SK-N-SH treated with all-trans-retinoic acid at 6 μM for 48 hours (cell line): Measurements from ENCODE around the gene LCE3E.
"Not testable (repeated sequence)": the region's sequence is repeated elsewhere in the genome, so short reads cannot be mapped to it uniquely, and the experiment has no call there.

Experiments used
- ATAC-seq: fragments of 200-7000 bp; cut with Tn5 transposase; 3 replicates; pipeline ENCODE4 v1.9.1; 2020; ENCODE audit warnings: mild to moderate bottlenecking, moderate library complexity
- ARNTL ChIP-seq: fragments of 450-650 bp; formaldehyde crosslinking; IDR thresholded peaks from 2 replicates; pipeline ENCODE4 v1.5.0; 2020; ENCODE audit warnings: low read depth, mild to moderate bottlenecking, moderate library complexity, borderline replicate concordance
- CSDC2 ChIP-seq: fragments of 250-450 bp; sonication (Bioruptor Pico); IDR thresholded peaks from 2 replicates; pipeline ENCODE4 v1.5.0; 2020; ENCODE audit warnings: mild to moderate bottlenecking, moderate library complexity
- ESRRG ChIP-seq: fragments of 250-450 bp; sonication (Bioruptor Pico); IDR thresholded peaks from 2 replicates; pipeline ENCODE4 v1.6.1; 2021; ENCODE audit warnings: mild to moderate bottlenecking
- GLIS3 ChIP-seq: fragments of 250-450 bp; sonication (Bioruptor Pico); IDR thresholded peaks from 2 replicates; pipeline ENCODE4 v1.5.0; 2020; ENCODE audit warnings: mild to moderate bottlenecking, moderate library complexity
- ISL1 ChIP-seq: fragments of 250-450 bp; sonication (Bioruptor Pico); IDR thresholded peaks from 2 replicates; pipeline ENCODE4 v2.1.2; 2022; ENCODE audit warnings: mild to moderate bottlenecking, moderate library complexity
- OSR1 ChIP-seq: fragments of 250-450 bp; sonication (Bioruptor Pico); IDR thresholded peaks from 2 replicates; pipeline ENCODE4 v1.8.0; 2022; ENCODE audit warnings: moderate library complexity, mild to moderate bottlenecking, inconsistent platforms
- PPARA ChIP-seq: fragments of 250-450 bp; sonication (Bioruptor Pico); IDR thresholded peaks from 2 replicates; pipeline ENCODE4 v1.5.0; 2020; ENCODE audit warnings: mild to moderate bottlenecking, borderline replicate concordance
- SNAI2 ChIP-seq: fragments of 250-450 bp; sonication (Bioruptor Pico); IDR thresholded peaks from 2 replicates; pipeline ENCODE4 v1.5.0; 2020; ENCODE audit warnings: mild to moderate bottlenecking, moderate library complexity
- TOX ChIP-seq: fragments of 250-450 bp; sonication (Bioruptor Pico); IDR thresholded peaks from 2 replicates; pipeline ENCODE4 v1.8.0; 2021; ENCODE audit warnings: mild to moderate bottlenecking, moderate library complexity, borderline replicate concordance
- ZFP3 ChIP-seq: fragments of 250-450 bp; sonication (Bioruptor Pico); IDR thresholded peaks from 2 replicates; pipeline ENCODE4 v1.5.0; 2020; ENCODE audit warnings: mild to moderate bottlenecking, moderate library complexity
- ZFP30 ChIP-seq: fragments of 450-650 bp; formaldehyde crosslinking; IDR thresholded peaks from 2 replicates; pipeline ENCODE4 v1.5.0; 2022; ENCODE audit warnings: mild to moderate bottlenecking, moderate library complexity
- ZNF565 ChIP-seq: fragments of 450-650 bp; formaldehyde crosslinking; conservative IDR thresholded peaks from 2 replicates; pipeline ENCODE4 v1.5.0; 2020; ENCODE audit warnings: low read depth, mild to moderate bottlenecking, moderate library complexity
- ZNF70 ChIP-seq: fragments of 450-650 bp; formaldehyde crosslinking; IDR thresholded peaks from 2 replicates; pipeline ENCODE4 v1.5.0; 2020; ENCODE audit warnings: mild to moderate bottlenecking, moderate library complexity
- ZNF8 ChIP-seq: fragments of 450-650 bp; formaldehyde crosslinking; IDR thresholded peaks from 2 replicates; pipeline ENCODE4 v1.5.0; 2020; ENCODE audit warnings: mild to moderate bottlenecking, moderate library complexity
- TF ChIP-seq, protein P1 (sequence below): fragments of 250-450 bp; sonication (Bioruptor Pico); IDR thresholded peaks from 2 replicates; pipeline ENCODE4 v1.5.1; 2021; ENCODE audit warnings: mild to moderate bottlenecking, moderate library complexity
- TF ChIP-seq, protein P2 (sequence below): fragments of 250-450 bp; sonication (Bioruptor Pico); IDR thresholded peaks from 2 replicates; pipeline ENCODE4 v1.5.1; 2020; ENCODE audit warnings: low read depth, mild to moderate bottlenecking, moderate library complexity
- TF ChIP-seq, protein P3 (sequence below): fragments of 250-450 bp; sonication (Bioruptor Pico); IDR thresholded peaks from 2 replicates; pipeline ENCODE4 v1.5.0; 2020; ENCODE audit warnings: mild to moderate bottlenecking, moderate library complexity
- TF ChIP-seq, protein P4 (sequence below): fragments of 250-450 bp; sonication (Bioruptor Pico); IDR thresholded peaks from 2 replicates; pipeline ENCODE4 v1.8.0; 2021; ENCODE audit warnings: low read depth, mild to moderate bottlenecking, moderate library complexity, borderline replicate concordance

Gene LCE3E

DNA sequence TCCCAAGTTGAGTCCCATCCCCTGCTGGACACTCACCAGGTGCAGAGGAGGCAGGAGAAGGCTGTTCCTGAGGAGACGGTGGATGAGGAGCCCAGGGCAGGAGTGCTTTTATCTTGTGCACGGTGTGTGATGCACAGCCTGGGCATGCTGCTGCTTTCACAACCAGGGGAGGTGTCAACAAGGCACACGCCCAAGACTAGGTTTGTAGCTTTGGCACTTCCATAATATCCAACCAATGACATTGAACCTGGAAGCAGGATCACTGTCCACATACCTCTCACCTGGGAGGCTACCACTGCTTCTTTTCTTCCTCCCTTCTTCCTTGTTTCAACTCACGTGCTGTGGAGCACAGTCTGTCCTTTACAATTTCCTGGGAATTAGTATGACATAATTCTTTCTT lies 13.9 kb upstream of the LCE3E start, which contains the start of gene LCE3D (continued):
- TF ChIP-seq, protein P1, sequence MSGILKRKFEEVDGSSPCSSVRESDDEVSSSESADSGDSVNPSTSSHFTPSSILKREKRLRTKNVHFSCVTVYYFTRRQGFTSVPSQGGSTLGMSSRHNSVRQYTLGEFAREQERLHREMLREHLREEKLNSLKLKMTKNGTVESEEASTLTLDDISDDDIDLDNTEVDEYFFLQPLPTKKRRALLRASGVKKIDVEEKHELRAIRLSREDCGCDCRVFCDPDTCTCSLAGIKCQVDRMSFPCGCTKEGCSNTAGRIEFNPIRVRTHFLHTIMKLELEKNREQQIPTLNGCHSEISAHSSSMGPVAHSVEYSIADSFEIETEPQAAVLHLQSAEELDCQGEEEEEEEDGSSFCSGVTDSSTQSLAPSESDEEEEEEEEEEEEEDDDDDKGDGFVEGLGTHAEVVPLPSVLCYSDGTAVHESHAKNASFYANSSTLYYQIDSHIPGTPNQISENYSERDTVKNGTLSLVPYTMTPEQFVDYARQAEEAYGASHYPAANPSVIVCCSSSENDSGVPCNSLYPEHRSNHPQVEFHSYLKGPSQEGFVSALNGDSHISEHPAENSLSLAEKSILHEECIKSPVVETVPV (CRISPR knock-in tag) = no peak
- TF ChIP-seq, protein P2, sequence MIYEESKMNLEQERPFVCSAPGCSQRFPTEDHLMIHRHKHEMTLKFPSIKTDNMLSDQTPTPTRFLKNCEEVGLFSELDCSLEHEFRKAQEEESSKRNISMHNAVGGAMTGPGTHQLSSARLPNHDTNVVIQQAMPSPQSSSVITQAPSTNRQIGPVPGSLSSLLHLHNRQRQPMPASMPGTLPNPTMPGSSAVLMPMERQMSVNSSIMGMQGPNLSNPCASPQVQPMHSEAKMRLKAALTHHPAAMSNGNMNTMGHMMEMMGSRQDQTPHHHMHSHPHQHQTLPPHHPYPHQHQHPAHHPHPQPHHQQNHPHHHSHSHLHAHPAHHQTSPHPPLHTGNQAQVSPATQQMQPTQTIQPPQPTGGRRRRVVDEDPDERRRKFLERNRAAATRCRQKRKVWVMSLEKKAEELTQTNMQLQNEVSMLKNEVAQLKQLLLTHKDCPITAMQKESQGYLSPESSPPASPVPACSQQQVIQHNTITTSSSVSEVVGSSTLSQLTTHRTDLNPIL = no peak
- TF ChIP-seq CSDC2 (CRISPR knock-in tag) (no peak), TOX (CRISPR knock-in tag) (no peak), ESRRG (no peak), ZFP30 (CRISPR knock-in tag) (no peak)
- TF ChIP-seq, all 23 proteins: peak for 0

DNA sequence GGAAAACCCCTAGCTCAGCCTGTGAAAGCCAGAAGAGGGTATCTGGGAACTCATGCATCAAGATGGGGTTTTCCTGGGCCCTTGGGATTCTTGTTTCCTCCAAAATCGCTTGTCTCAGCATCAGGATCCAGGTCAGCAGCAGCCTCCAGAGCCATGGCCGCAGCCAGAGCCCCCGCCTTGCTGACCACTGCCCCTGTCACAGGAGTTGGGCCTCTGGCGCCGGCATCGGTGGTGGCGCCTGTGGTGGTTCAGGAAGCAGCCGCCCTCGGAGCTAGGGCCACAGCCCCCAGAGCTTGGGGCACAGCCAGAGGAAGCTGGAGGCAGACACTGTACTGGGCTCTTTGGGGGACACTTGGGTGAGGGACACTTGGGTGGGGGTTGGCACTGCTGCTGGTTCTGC lies 12.9 kb upstream of the LCE3E start:
- not testable (repeated sequence) for ATAC-seq

DNA sequence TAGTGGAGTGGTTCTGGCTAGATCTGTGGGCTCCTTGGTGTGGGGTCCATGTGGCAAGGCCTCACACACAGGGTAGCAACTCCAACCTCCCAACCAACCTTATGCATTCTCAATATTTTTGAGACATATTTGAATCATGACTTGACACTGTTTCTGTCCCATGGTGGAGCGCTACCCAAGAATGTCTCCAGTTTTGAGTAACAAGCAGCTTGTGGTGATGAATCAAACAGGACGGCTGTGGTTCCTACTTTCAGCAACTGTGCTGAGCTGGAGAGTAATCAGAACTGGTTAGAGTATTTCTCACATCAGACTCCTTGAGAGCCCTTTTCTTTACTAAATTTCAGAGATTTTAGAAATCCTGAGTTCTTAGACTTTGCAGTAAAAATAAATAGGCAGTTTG lies 10.6 kb upstream of the LCE3E start:
- TF ChIP-seq, protein P3, sequence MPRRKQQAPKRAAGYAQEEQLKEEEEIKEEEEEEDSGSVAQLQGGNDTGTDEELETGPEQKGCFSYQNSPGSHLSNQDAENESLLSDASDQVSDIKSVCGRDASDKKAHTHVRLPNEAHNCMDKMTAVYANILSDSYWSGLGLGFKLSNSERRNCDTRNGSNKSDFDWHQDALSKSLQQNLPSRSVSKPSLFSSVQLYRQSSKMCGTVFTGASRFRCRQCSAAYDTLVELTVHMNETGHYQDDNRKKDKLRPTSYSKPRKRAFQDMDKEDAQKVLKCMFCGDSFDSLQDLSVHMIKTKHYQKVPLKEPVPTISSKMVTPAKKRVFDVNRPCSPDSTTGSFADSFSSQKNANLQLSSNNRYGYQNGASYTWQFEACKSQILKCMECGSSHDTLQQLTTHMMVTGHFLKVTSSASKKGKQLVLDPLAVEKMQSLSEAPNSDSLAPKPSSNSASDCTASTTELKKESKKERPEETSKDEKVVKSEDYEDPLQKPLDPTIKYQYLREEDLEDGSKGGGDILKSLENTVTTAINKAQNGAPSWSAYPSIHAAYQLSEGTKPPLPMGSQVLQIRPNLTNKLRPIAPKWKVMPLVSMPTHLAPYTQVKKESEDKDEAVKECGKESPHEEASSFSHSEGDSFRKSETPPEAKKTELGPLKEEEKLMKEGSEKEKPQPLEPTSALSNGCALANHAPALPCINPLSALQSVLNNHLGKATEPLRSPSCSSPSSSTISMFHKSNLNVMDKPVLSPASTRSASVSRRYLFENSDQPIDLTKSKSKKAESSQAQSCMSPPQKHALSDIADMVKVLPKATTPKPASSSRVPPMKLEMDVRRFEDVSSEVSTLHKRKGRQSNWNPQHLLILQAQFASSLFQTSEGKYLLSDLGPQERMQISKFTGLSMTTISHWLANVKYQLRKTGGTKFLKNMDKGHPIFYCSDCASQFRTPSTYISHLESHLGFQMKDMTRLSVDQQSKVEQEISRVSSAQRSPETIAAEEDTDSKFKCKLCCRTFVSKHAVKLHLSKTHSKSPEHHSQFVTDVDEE (CRISPR knock-in tag) = no peak
- no peak for TF ChIP-seq CSDC2 (CRISPR knock-in tag)
- TF ChIP-seq GLIS3 (CRISPR knock-in tag) = no peak
- TF ChIP-seq PPARA (CRISPR knock-in tag) = no peak
- no peak for TF ChIP-seq ZFP30 (CRISPR knock-in tag)
- no peak for TF ChIP-seq ZNF8 (CRISPR knock-in tag)
- no peak for TF ChIP-seq ZNF565 (CRISPR knock-in tag)
- TF ChIP-seq, all 23 proteins: peak for 0
- no peak for ATAC-seq

DNA sequence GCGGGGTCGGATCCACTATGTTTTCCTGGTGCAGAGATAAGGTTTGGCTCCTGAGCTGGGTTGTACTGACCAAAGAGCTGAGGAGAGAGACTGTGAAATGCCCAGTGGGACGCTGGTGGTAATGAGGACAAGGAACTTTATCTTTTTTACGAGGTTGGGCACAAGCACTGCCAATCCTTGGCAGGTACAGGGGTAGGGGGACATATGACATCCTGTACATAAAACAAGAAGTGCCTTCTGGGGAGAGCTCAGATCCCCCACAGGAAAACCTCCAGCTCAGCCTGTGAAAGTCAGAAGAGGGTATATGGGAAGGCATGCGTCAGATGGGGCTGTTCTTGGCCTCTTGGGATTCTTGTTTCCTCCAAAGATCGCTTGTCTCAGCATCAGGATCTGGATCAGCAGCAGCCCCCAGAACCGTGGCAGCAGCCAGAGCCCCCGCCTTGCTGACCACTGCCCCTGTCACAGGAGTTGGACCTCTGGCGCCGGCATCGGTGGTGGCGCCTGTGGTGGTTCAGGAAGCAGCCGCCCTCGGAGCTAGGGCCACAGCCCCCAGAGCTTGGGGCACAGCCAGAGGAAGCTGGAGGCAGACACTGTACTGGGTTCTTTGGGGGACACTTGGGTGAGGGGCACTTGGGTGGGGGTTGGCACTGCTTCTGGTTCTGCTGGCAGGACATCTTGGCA lies 905 bp downstream of the LCE3E start:
- no peak for TF ChIP-seq ZFP30 (CRISPR knock-in tag)
- TF ChIP-seq CSDC2 (CRISPR knock-in tag) = no peak
- no peak for TF ChIP-seq SNAI2 (CRISPR knock-in tag)
- no peak for ATAC-seq

DNA sequence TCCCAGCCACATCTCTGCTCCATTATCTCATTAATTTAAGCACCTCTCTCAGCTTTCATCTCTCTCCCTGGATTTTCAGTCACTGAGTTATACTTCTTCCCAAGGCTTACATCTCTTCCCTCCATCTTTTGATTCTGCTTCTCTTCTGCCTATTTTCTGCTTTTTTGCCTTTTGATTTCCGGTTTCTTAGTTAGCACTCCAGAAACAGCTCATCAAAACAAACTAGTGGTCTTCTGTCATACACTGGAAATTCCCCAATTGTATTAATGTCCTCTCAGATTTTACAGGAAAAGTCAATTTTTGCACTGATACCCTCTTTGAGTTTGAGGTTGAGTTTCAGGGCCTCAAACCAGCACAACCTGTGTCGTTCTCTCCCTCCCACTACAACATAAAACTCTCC lies 1.5 kb downstream of the LCE3E start:
- ATAC-seq = no peak
- TF ChIP-seq, protein P4, sequence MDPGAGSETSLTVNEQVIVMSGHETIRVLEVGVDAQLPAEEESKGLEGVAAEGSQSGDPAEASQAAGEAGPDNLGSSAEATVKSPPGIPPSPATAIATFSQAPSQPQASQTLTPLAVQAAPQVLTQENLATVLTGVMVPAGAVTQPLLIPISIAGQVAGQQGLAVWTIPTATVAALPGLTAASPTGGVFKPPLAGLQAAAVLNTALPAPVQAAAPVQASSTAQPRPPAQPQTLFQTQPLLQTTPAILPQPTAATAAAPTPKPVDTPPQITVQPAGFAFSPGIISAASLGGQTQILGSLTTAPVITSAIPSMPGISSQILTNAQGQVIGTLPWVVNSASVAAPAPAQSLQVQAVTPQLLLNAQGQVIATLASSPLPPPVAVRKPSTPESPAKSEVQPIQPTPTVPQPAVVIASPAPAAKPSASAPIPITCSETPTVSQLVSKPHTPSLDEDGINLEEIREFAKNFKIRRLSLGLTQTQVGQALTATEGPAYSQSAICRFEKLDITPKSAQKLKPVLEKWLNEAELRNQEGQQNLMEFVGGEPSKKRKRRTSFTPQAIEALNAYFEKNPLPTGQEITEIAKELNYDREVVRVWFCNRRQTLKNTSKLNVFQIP (CRISPR knock-in tag) = no peak
- TF ChIP-seq ARNTL (no peak), ZFP3 (CRISPR knock-in tag) (no peak)
- TF ChIP-seq, all 23 proteins: peak for 0

DNA sequence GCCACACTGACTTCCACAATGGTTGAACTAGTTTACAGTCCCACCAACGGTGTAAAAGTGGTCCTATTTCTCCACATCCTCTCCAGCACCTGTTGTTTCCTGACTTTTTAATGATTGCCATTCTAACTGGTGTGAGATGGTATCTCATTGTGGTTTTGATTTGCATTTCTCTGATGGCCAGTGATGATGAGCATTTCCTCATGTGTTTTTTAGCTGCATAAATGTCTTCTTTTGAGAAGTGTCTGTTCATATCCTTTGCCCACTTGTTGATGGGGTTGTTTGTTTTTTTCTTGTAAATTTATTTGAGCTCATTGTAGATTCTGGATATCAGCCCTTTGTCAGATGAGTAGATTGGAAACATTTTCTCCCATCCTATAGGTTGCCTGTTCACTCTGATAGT lies 18.2 kb downstream of the LCE3E start:
- ATAC-seq = not testable (repeated sequence)

DNA sequence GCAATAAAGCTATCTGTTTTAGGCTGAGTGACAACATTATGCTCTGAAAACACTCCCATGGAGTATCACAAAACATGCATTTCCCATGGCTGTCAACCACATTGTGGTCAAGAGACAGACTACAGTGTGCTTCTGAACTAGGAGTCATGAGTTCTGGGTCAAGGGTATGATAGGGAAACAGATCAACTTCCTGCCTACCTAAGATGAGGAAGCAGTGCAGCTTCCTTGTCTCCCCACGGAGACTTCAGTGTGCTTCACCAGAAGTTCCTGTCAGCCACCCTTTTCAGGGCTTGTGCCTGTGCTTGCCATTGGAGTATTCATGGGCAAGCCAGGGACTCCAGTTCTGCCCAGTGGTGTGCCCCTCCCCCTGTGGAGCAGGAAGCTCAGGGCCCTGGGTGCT lies 19.9 kb downstream of the LCE3E start:
- no peak for ATAC-seq
- TF ChIP-seq ZNF8 (CRISPR knock-in tag) = no peak
- TF ChIP-seq ZFP30 (CRISPR knock-in tag) = no peak
- TF ChIP-seq CSDC2 (CRISPR knock-in tag) = no peak
- TF ChIP-seq ZFP3 (CRISPR knock-in tag) = no peak
- TF ChIP-seq ZNF70 (CRISPR knock-in tag) = no peak
- no peak for TF ChIP-seq PPARA (CRISPR knock-in tag)
- TF ChIP-seq TOX (CRISPR knock-in tag) = no peak
- TF ChIP-seq, protein P3 (CRISPR knock-in tag) = no peak
- TF ChIP-seq ISL1 (CRISPR knock-in tag) = no peak
- TF ChIP-seq, protein P1 (CRISPR knock-in tag) = no peak
- no peak for TF ChIP-seq OSR1 (CRISPR knock-in tag)
- TF ChIP-seq ARNTL = no peak
- no peak for TF ChIP-seq ESRRG
